Activated CD4-positive, alpha-beta T cell treated with anti-CD3 and anti-CD28 coated beads, Interleukin-2, amount 50 U/mL, for 1 hour (primary cell): ENCODE data around the gene PPDPF.
"Not testable (repeated sequence)": the region's sequence is repeated elsewhere in the genome, so short reads cannot be mapped to it uniquely, and the experiment has no call there.

Experiments
- DNase-seq: peaks from one replicate; pipeline ENCODE4 v3.0.0-alpha.2; 2020

PPDPF gene

DNA sequence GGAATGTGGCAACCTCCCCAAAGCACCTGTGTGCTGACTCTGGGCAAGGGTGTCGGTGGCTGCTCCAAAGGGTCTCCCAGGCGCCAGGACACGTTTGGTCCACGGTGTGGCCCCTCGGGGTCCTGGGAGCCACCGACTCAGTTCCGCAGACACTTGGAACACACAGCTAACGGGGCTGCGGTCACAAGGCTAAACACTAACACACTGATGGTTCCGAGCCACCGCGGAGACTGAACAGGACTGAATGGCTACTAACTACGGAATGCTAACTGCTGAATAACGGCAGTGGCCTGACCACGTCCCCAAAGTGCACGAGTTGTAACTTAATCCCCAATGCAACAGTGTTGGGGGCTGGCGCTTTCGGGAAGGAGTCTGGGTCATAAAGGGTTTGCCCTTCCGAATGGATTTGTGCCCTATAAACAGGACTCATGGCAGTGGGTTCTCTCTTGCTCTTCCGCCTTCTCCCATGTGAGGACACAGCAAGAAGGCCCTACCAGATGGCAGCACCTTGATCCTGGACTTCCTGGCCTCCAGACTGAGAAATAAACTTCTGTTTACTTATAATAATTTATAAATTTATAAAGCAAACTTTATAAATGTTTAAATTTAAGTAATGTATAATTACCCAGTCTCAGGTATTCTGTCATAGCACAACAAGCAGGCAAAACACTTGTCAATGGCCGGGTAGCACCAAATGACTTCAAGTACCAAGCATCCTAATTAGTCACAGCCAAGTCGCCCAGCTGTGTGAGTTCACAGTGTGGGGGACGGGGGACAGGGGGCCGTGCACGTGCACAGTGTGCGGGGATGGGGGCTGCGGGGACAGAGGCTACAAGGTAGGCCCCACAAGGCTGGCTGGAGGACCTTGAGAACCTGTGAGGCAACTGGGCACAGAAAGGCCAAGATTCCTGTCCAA, 19.4 kb upstream of the PPDPF start:
- DNase-seq = no peak

DNA sequence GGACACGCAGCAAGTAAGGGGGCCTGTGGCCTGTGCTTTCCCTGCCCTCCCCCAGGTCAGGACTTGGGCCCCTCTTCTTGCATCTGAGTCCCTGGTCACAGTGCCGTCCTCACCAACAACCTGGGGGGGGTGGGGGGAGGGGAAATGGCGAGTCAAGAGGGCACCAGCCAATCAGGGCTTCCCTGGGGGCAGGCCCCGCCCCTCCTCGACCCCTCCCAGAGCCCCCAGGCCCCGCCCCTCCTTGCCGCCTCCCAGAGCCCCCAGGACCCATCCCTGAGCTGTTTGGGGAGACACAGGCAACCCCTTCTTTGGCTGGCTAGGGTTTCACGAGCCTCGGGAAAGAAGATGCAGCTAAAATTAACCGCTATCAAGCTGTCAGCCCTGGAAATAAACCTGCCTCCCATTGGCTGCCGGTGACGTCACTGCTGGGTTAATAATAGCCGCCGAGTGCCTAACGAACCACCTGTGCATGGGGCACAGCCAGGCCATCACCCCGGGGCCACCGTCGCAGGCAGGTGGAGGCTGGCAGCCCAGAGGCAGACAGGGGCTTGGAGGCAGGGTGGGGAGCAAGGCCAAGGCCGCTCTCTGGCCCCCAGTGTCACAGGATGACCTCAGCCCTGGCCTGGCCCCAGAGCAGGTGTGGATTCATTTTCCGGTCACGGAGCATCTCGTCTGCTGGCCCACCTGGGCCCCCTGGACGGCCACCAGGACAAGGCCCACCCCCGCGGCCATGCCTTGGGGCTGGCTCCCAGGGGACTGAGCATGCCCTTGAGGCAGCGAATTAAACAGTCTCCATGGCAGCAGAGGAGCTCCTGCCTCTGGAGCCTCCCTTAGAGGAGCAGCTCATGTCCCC, 18.5 kb upstream of the PPDPF start:
- DNase-seq = no peak

DNA sequence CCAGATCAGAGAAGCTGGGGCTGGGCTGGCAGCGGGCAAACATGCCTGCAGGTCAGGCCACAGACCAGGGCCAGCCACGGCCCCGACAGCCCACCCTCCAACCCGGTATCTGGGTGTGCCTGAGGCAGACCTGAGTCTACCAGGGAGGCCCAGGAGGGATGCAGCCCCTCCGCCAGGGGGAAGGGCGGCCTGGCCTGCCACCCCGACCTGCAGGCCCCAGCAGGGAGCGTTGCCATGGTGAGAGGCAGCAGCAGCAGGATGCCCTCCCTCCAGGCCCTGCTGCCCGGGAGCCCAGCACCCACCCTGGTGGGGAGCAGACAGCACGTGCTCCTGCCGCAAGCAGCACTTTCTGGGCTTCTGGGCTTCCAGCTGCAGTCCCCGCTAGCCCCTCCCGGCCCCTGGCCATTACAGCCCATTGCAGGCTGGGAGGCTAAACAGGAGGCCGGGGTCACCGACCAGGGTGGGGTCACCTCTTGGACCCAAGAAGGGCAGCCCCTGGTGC, 17.8 kb upstream of the PPDPF start:
- no peak for DNase-seq

DNA sequence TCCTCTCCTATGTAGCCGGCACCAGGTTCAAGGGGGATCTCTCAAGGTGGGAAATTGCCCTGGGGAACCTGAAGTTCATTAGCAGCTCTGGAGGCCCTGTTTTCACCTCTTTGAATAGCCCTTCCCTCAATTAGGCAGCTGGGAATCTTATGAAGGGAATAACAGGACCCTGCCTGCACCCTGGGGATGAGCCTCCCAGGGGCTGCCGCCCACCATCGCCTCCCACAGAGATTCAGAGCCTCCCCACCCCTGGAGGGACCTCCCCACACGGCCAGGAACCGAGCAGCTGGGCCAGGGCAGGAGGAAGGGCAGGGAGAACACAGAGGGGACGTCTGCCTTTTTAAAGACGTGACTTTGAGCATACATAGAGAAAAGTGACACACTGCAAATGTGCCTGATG, 17.0 kb upstream of the PPDPF start:
- no peak for DNase-seq

DNA sequence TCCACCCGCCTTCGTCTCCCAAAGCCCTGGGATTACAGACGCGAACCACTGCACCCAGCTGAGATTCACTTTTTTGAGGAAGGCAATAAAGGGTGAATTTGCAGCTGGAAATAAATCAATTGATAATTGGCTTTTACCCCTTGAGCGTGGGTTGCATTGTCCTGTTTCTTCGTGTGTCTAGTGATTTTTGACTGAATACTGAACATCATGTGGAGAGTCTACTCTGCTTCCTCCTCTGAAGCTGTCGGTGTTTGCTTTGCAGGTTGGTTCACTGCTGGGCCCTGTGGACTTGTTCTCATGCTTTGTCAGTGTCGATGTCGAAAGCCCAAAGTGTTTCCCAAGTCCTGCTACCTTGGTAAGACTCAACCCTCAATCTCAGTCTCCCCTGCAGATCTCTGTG, 15.9 kb upstream of the PPDPF start:
- no peak for DNase-seq

DNA sequence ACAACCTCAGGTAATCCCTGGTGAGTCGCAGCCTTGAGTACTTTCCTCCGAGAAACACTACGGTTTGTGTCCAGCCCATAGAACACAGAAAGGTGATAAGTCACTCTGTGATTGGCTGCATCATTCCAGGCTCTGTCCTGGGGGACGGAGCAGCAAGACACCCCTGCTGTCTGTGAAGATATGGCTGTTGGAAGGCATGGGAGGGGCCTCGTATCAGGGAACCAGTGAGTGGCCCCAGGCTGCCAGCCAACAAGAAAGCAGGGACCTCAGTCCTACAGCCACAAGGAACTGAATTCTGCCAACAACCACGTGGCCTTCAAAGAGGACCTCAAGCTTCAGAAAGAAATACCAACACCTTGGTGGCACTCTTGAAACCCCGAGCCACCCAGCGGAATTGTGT, 15.3 kb upstream of the PPDPF start:
- DNase-seq = no peak

DNA sequence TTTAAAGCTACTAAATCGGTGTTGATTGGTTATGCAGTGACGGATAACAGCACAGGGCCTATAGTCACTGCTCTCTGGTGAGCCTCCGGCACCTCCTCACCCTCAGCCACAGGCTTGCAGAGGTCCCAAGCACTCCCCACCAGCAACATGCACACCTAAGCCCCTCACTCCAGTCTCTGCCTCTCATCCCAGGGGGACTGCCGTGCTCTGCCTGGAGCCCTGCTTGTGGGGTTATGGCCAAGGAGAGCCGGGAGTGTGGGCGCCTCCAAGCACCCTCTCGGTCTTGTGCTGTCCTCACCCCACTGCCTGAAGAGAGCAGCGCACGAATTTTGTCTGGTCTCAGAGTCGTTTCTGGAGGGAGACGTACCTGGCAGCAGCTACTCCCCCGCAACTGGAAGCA, 14.8 kb upstream of the PPDPF start:
- no peak for DNase-seq

DNA sequence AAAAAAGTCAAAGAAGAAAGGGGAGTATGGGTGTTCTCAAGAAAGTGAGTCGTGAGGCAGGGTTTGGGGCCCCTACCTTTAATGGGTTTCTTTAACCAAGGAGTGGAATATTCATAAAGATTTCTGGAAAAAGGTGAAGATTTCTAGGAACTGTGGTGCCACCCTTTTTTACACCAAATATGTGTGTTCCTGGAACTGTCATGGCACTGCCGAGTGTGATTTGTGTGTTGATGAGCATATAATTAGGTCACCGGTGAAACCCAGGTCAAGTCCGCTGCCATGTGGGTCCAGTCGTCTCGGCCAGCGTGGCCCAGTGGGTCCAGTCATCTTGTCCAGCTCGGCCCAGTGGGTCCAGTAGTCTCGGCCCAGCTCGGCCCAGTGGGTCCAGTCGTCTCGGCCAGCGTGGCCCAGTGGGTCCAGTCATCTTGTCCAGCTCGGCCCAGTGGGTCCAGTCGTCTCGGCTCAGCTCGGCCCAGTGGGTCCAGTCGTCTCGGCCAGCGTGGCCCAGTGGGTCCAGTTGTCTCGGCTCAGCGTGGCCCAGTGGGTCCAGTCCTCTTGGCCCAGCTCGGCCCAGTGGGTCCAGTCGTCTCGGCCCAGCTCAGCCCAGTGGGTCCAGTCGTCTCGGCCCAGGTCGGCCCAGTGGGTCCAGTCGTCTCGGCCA, 13.4 kb upstream of the PPDPF start:
- no peak for DNase-seq

DNA sequence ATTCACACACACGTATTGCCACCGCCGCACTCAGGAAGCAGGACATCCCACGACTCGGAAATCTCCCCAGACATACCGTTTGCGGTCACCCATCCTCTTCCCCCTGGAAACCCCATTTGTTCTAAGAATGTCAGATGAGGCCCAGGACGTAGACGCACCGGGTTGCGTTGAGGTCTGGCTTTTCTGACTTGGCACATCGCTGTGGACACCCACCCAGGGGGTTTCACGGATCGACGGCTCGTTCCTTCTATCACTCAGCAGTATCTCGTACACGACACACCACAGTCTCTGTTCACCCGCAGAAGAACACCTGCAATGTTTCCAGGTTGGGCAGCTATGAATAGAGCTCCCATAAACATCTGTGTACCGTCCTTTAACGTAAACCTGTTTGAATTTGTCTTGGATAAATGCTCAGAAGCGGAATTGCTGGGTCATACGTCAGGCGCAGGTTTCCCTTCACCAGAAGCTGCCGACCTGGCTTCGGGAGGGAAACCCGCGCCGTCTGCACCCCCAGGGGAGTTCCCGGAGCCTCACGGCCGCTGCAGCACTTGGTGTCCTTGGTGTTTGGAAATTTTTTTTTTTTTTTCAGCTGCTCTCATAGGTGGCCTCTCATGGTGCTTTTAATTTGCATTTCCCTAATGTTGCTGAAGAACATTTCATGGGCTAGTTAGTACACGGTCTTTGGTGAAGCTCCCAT, 12.3 kb upstream of the PPDPF start:
- no peak for DNase-seq

DNA sequence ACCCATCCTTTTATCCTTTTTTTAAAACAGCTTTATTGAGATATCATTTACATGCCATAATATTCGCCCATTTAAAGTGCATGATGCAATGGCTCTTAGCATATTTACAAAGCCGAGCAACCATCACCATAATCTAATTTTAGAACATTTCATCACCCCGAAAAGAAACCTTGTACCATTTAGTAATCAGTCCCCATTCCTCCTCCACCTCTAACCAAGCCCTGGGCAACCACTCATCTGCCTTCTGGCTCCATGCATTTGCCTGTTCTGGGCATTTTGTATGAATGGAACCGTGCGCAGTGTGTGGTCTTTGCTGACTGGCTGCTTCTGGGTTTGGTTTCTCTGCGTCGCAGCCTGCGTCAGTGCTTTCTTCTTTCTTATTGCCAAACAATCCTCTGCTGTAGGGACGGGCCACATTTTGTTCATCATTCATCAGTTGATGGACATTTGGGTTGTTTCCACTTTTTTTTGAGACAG, 11.4 kb upstream of the PPDPF start:
- DNase-seq = no peak

DNA sequence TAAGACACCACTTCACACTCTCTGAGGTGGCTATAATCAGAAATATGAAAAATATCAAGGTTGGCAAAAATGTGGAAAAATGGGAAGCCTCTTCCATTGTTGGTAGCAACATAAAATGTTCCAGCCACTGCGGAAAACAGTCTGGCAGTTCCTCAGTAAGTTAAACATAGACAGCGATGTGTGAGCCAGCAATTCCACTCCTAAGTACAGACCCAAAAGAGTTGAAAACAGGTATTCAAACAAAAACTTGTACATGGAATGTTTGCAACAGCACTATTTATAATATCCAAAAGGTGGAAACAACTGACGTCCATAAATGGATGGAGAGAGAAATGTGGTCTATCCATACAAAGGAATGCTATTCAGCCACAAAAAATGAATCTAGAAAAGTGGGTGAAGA, 7.4 kb upstream of the PPDPF start:
- no peak for DNase-seq

DNA sequence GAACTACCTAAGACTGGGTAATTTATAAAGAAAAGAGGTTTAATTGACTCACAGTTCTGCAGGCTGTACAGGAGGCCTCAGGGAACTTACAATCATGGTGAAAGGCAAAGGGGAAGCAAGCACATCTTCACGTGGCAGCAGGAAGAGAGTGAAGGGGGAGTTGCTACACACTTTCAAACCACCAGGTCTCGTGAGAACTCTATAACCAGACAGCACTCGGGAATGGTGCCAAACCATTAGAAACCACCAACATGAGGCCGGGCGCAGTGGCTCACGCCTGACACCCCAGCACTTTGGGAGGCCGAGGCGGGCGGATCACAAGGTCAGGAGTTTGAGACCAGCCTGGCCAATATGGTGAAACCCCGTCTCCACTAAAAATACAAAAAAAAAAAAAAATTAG, 6.0 kb upstream of the PPDPF start:
- not testable (repeated sequence) for DNase-seq

DNA sequence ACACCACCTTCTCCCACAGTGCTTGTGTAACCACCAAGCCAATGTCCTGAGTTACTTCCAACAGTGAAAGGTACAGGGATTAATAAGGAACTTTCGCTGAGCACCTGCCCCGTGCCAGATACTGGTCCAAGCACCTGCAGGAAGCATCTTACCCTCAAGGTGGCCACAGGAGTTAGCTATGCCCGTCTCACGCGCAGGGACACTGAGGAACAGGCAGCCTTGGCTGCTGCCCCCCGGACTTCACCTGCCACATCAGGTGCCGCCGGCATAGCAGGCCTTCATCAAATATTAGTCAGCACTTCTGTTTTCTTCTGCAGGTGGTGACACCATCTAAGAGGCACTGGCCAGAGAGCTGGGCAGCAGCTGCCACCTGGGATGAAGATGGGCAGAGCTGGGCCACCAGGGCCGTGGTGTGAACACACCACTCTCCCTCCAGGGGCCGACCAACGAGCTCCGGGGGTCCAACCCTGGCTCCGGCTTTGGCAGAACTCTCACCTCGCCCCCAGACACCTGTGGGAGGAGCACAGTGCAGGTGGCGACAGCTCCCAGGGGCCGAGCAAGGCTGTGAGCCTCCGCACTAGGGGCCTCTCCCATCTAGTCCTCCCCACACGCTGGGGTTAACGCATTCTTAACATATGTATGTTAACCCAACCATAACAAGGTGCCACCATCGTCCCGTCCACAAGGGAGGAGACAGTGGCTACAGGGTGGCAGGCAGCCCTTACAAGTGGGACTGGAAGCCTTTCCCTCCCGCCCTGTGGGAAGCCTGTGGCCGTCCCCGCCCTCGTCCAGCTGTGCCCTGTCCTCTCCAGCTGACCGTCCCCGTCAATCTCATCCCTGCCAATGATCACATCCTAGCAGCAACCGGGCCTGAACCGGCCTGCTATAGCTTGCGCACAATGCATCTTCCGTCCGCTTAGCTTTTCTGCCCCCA, 2.9 kb upstream of the PPDPF start:
- DNase-seq = no peak

DNA sequence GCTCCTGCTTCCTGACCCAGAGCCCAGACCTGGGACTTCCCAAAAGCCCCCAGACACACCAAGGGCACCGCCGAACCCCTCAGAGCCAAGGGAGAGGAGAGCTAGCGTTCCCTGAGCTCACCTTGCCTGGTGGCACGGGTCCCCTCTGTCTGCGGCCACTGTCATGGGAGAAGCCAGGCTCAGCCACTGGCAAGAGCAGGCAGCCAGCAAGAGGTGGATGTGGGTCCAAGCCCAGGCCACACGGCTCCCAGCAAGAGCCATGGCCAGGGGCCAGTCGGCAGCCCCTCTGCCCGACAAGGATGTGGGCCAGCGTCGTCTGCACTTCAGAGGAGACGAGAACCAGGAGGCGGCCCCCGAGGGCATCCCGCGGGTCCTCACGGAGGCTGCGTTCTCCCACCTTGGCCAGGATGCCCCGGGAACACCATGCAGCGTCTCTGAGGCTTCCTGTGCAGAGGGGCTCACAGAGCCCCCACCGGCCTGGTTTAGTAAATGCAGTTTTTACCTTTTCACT, 2.2 kb upstream of the PPDPF start:
- no peak for DNase-seq

DNA sequence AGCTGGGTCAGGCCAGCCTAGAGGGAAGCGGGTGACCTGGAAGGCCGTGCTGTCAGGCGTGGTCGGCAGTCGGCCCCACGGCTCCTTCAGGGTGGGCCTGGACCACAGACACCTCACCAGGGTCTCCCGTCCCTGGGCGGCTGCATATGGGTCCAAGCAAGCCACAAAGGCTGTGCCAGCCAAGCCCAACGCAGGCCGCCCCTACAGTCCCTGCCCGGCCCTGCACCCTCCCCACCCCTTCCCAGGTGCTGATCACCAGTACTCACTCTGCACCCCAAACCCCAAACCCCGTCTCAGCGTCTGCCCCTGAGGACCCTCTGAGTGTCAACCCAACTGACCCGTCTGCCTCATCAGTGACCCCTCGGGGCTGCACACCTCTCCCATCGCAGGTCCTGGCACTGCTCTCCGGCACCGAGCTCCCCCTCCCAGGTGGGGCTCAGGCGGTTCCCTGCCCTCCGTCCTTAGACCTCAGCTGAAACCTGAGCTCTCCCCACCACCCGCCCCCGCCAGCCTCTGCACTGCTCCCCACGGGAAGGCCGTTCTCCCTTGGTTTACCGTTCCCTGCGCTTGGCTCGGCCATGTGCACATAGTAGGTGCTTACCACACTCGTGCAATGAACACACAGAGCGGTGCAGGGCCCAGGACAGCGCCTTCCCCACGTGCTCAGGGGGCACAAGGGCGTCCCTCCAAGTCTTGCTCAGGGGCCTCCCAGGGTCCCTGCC, 1.5 kb upstream of the PPDPF start:
- DNase-seq = no peak

DNA sequence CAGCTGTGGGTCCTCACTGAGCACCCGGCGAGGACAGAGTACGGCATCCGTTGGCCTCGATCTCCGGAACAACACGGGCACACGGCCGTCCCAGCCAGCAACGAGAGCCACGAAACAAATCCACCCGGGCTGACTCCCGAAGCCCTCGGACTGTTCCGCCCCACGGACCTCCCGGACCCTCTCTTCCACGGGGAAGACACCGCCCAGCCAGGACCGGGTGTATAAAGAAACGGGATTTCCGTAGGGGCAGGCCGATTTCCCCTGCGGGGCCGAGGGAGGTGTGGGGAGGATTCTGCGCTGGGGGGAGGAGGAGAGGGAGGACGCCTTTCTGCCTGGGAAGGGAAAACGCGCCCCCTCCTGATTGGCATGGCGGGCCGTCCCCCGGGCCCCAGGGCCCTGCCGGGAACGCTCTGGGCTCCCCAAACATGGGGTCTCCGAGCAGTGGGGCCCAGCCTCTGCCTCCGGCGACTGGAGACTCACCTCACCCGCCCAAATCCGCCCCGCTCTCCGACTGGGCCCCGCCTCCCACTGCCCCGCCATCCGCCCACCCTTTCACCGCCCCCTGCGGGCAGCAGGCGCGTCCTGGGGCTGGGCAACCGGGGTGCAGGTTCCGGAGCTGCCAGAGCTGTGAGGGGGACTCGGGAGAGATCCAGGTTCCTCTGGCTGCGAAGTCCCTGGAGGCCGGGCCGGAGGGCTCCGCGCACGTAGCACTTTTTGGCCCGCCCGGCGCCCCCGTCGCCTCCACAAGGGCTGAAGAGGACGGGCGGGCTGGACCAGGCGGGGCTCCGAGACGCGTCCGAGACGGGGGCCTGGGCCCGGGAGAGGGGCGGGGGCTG, 679 bp upstream of the PPDPF start:
- DNase-seq = peak; percentile 53

DNA sequence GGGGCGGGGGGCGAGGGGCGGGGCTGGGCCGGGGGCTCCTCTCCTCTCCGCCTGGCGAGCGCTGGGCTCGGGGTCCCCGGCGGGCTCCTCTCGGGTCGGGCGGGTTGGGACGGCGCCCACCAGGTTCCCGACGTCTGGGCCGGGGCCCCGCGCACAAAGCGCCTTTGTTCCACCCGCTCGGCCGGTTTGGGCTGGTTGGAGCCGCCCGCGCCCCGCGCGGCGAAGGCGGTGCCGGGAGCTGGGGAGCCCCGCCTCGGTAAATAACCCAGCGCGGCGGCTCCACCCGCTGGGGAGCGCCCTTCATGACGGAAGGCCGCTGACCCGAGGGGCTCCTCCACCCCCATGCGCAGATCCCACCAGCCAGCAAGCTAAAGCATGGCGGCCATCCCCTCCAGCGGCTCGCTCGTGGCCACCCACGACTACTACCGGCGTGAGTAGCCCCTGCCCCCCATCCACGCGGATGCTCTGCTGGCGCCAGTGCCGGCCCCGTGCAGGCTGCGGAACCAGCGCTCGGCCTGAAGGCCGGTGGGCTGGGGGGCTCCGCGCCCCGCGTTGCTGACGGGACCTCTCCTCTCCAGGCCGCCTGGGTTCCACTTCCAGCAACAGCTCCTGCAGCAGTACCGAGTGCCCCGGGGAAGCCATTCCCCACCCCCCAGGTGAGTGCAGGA, 503 bp downstream of the PPDPF start:
- DNase-seq = peak; percentile 62

DNA sequence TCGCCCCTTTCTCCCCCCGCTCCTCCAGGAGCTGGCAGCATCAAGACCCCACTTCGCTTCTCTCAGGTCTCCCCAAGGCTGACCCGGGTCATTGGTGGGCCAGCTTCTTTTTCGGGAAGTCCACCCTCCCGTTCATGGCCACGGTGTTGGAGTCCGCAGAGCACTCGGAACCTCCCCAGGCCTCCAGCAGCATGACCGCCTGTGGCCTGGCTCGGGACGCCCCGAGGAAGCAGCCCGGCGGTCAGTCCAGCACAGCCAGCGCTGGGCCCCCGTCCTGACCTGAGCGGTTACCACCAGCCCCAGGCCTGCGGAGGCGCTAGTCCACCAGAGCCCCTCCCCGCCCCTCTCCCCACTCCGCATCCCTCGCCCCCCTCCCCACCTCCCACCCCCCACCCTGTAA, 1.0 kb downstream of the PPDPF start:
- no peak for DNase-seq
